Measurements from ENCODE around the gene BASP1.
"Not testable (repeated sequence)": the region's sequence is repeated elsewhere in the genome, so short reads cannot be mapped to it uniquely, and the experiment has no call there.

The BASP1 gene

DNA sequence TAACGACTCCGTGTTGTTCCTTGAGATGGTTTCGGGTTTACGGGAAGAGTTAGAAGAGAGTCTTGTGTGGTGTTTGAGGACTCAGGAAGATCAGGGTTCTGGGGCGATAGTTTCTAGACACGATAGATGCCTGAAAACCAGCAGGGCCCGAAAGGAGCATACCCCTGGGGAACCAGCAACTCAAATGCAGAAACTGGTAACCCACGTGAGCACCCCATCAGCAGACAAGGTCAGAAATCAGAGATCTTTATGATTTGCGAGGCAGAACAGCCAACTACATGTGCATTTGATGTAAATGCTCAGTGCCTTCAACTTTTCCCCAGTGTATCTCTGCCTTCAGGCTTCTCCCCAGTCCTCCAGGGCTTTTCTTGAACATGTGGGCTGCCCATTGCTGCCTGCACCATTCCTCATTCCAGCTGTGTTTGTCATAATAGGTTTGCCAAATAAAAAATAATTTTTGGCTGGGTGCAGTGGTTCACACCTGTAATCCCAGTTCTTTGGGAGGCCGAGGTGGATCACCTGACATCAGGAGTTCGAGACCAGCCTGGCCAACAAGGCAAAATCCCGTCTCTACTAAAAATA is 75.1 kb downstream of the BASP1 start:
- DNase-seq, result no peak

DNA sequence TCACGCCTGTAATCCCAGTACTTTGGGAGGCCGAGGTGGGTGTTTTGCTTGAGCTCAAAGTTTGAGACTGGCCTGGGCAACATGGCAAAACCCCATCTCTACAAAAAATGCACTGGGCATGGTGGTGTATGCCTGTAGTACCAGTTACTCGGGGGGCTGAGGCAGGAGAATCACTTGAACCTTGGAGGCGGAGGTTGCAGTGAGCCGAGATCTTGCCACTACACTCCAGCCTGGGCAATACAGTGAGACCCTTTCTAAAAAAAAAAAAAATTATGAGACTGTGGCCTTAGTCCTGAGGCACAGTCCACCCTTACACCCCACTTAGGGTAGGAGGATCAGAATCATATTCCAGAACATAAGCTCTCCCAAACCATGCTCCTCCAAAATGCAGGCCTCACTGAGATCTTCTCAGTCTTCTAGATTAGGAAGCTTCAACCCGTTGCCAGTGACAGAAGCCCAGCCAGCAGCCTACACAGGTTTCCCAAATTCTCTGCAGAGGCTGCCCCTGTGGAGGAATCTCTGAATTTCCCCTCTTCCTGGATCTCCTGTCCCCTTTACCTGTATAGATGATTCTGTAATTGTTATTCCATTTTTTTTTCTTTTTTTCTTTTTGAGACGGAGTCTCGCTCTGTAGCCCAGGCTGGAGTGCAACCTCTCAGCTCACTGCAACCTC is 77.3 kb downstream of the BASP1 start:
- DNase-seq, result no peak

DNA sequence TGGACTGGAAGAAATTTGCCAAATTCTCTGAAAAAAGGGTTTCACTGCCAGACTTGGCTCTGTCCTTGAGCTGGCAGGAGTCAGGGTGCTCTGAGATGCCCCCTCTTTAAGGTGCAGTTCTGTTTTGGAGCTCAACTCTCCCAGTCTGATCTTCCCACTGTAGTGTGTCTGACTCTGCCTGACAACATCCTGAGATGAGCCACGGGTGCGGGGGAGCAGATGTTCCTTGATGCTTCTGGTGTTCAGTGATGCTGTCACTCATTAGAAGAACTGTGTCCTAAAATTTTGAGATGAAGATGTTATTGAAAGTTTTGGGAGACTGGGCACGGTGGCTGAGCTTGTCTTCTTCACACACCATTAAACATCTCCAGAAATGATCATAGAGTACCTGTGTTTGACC is 78.2 kb downstream of the BASP1 start:
- DNase-seq, result no peak

GRCh38 chr5:17302106-17302505 is 84.7 kb downstream of the BASP1 start:
- peak; percentile 71 to 91 (median 84) for DNase-seq

DNA sequence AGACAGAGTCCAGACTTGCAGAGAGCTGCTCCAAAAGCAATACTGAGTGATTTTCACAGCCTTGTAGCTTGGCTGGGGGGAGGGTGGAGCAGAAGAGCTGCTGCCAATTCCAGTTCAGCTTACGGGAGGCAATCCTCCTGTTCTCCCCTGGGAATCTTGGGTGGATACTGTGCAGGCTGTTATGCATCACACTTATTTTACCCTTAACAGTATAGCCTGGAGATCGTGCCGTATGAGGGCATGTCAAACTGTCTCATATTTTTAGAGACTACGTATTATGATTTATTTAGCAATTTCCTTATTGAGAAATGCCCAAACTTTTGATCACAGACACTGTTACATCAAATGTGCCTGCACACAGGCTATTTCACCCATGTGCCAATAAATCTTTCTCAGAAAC is 85.2 kb downstream of the BASP1 start:
- DNase-seq, result peak; percentile 36 to 76 (median 72)

DNA sequence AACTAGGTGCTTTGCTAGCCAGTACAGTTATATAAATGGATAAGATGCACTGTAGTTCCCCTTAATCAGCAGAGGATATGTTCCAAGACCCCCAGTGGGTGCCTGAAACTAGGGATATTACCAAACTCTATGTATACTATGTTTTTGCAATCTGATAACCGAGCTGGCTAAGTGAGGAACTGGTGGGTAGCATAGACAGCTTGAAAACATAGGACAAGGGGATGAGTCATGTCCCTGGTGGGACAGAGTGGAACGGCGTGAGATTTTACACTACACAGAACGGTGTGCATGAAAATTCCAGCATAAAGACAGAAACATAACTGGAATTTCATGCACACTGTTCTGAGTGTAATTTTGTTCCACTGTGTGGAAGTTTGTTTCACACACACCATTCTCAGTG is 86.9 kb downstream of the BASP1 start:
- peak; percentile 56 to 71 (median 70) for DNase-seq

- no peak for DNase-seq
Measured at GRCh38 chr5:17305017-17305416, 87.6 kb downstream of the BASP1 start.

GRCh38 chr5:17305964-17306725 is 88.7 kb downstream of the BASP1 start:
- DNase-seq, result no peak

DNA sequence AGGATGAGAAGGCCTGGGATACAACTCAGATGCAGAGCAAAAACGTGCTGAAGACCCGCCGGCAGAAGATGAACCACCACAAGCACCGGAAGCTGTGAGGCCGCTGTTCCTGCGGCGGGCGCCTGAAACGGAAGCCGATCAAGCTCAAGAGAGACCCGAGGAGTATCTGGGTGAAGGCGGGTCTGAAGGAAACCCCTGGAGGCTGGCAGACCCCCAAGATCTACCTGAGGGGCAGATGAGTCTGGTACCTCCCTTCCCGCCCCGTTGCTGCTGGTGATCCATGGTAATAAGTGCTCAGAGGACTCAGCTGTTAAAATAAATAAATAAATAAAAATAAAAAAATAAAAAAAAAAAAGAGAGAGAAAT is 89.3 kb downstream of the BASP1 start:
- no peak for DNase-seq

- not testable (repeated sequence) for DNase-seq
Measured at GRCh38 chr5:17307440-17307839, 90.0 kb downstream of the BASP1 start.

DNA sequence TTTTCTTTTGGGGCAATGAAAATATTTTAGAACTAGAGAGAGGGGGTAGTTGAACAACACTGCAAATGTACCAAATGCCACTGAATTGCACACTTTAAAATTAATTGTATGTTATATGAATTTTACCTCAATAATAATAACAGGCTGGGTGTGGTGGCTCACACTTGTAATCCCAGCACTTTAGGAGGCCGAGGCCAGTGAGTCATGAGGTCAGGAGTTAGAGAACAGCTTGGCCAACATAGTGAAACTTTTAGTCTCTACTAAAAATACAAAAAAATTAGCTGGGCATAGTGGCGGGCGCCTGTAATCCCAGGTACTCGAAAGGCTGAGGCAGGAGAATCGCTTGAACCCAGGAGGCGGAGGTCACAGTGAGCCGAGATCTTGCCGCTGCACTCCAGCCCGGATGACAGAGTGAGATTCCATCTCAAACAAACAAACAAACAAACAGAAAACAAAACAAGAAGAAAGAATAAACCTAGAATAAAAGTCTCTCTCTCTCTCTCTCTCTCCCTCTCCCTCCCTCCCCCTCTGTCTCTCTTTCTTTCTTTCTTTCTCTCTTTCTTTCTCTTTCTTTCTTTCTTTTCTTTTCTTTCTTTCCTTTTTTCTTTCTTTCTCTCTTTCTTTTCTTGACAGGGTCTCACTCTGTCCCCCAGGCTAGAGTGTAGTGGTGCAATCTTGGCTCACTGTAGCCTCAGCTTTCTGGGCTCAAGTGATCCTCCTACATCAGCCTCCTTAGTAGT is 91.1 kb downstream of the BASP1 start:
- DNase-seq, result no peak

GRCh38 chr5:17309462-17309861 is 92.0 kb downstream of the BASP1 start:
- no peak for DNase-seq

GRCh38 chr5:17310502-17310901 is 93.1 kb downstream of the BASP1 start:
- not testable (repeated sequence) for DNase-seq

DNA sequence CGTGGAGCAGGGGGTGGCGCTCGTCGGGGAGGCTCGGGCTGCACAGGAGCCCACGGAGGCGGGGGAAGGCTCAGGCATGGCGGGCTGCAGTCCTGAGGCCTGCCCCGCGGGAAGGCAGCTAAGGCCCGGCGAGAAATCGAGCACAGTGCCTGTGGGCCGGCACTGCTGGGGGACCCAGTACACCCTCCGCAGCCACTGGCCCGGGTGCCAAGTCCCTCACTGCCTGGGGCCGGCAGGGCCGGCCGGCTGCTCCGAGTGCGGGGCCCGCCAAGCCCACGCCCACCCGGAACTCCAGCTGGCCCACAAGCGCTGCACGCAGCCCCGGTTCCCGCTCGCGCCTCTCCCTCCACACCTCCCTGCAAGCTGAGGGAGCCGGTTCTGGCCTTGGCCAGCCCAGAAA is 94.4 kb downstream of the BASP1 start:
- not testable (repeated sequence) for DNase-seq

DNA sequence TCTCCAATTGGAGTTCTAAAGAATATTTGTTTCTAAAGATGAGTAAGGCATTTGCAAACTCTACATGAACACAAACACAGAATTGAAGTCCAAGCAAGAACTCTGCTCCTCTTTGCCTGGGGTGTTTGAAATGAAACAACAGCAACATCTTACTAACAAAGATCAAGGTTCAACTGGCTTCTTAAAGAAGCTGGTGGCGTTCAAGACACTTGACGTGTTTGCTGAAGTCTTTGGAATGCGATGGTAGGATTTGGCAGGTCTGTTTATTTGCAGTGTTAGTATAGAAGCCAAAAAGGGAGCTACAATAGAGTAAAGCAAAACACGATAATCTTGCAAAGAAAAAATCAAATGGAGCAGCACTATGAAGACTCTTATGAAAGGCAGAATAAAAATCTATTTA is 94.9 kb downstream of the BASP1 start:
- no peak for DNase-seq

DNA sequence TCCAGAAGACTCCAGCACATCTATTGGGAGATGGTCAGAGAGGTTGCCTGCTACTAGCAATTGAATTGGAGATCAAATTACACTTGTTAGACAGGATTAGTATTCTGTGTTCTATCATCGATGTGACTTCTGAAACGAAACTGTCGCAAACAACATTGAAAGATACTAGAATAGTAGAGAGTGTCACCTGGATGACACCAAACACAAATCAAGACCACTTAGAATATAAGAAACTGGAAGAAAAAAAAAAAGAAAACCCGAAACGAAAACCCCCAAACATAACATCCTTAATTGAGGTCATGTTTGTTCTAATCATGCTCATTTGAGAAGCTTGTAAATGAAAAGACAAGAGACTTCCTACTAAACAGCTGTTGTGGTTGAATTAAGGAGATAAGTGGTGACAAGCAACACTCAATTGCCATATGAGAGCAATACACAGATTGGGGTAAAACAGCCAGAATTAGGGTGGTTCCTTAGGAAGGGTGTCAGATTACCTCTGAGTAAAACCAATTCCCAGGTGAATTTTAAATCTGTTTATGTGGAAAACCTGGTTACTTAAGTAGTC is 97.6 kb downstream of the BASP1 start:
- no peak for DNase-seq

DNA sequence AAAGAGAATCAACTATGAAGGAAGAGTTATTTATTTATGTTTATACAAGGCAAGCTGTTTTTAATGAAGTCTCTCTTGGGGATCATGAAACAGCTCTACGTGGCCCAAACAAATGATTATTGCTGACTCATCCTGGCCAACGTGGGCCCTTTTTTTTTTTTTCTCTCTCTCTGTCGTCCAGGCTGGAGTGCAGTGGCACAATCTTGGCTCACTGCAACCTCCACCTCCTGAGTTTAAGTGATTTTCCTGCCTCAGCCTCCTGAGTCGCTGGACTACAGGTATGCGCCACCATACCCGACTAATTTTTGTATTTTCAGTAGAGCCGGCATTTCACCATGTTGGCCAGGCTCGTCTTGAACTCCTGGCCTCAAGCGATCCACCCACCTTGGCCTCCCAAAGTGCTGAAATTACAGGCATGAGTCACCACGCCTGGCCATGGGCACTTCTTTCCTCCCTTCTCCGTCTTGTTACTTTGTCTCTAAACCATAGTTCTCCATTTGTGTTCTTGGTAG is 98.3 kb downstream of the BASP1 start:
- DNase-seq, result peak in 1 of 3 donors; percentile 8

DNA sequence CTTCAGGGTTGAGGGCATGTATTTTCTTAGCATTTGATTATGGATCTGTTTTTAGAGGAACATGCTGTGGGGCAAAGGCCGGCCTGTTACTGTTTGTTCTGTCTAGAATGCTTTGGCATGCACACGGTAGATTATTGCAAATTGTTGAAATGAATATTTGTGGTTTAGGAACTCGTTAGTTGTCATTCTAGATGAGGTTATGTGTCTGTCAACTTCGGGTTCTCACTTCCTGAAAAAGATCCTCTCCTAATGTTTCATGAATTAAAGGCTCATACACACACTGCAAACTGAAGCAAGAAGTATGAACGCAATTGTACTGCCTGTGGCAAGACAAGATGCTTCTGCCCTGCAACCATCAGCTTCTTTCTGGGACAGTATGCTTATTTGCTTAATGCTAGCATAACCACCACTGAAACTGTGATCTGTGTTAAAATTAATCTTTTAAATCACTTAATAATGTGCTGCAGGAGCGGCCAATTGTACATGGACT is 99.6 kb downstream of the BASP1 start:
- peak; percentile 44 to 68 (median 65) for DNase-seq

DNA sequence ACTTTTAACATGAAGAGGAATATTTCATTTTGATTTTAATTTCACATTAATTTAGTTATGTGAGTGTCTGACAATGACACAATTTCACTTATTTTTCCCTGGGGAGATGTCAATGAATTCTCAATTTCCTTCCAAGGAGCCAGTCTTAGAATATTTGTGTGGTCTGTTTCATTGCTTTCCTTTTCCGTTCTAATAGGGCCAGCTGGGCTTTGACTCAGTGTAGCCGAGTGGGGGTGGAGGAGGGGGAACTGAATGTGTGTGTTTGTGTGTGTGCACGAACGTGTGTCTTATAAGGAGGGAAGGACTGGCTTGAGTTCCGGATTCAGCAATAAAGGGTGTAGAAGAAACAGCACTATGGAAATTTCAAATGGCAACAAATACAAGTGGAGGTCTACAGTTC is 100.0 kb downstream of the BASP1 start:
- DNase-seq, result peak; percentile 53 to 63 (median 55)

DNA sequence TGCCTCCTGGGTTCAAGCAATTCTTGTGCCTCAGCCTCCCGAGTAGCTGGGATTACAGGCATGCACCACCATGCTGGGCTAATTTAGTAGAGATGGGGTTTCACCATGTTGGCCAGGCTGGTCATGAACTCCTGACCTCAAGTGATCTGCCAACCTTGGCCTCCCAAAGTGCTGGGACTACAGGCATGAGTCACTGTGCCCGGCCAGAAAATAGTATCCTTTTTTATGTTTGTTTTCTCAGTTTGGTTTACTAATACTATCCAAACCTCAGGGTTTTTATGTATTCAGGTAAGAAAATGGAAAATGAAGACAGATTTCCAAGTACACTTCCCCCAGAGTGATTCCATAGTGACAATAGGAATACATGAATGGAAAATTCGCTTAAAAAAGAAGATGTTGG is 101.7 kb downstream of the BASP1 start:
- DNase-seq, result not testable (repeated sequence)

GRCh38 chr5:17325770-17326599 is 108.6 kb downstream of the BASP1 start:
- DNase-seq, result no peak
